Glomerular visceral epithelial cell (primary cell): ENCODE data around the gene ABCA3.
A peak's percentile ranks its signal among the peaks of the same experiment; 100 is the strongest.

Experiments
- DNase-seq: peaks from one replicate; pipeline ENCODE4 v3.0.0-alpha.2; 2016; ENCODE audit errors: extremely low spot score

ABCA3 gene

GRCh38 chr16:2317231-2318020 is 23.1 kb downstream of the ABCA3 start:
- DNase-seq, result no peak

GRCh38 chr16:2308089-2308962 is 32.2 kb downstream of the ABCA3 start:
- DNase-seq, result no peak

GRCh38 chr16:2299915-2300192 is 40.7 kb downstream of the ABCA3 start:
- no peak for DNase-seq

- no peak for DNase-seq
These were observed 41.2 kb downstream of the ABCA3 start for GRCh38 chr16:2299121-2299914.

GRCh38 chr16:2298621-2299020 is 41.9 kb downstream of the ABCA3 start:
- no peak for DNase-seq

- DNase-seq, result no peak
These were observed 43.0 kb downstream of the ABCA3 start for GRCh38 chr16:2297506-2297860.

GRCh38 chr16:2296661-2297505 is 43.6 kb downstream of the ABCA3 start:
- peak; percentile 4 for DNase-seq

GRCh38 chr16:2295056-2295798 is 45.3 kb downstream of the ABCA3 start:
- no peak for DNase-seq

- DNase-seq, result no peak
These were observed 48.3 kb downstream of the ABCA3 start for GRCh38 chr16:2292221-2292620.

- no peak for DNase-seq
These were observed 51.2 kb downstream of the ABCA3 start for GRCh38 chr16:2289282-2289681.

GRCh38 chr16:2288726-2289125 is 51.8 kb downstream of the ABCA3 start:
- no peak for DNase-seq

GRCh38 chr16:2287916-2288547 is 52.5 kb downstream of the ABCA3 start:
- no peak for DNase-seq

- DNase-seq, result no peak
These were observed 54.0 kb downstream of the ABCA3 start for GRCh38 chr16:2286550-2286949.

- DNase-seq, result no peak
These were observed 54.8 kb downstream of the ABCA3 start for GRCh38 chr16:2285731-2286191.

GRCh38 chr16:2284797-2285576 is 55.5 kb downstream of the ABCA3 start:
- no peak for DNase-seq

- DNase-seq, result no peak
These were observed 56.3 kb downstream of the ABCA3 start for GRCh38 chr16:2284001-2284770.

GRCh38 chr16:2282866-2283555 is 57.5 kb downstream of the ABCA3 start:
- DNase-seq, result no peak

- DNase-seq, result no peak
These were observed 58.3 kb downstream of the ABCA3 start for GRCh38 chr16:2282262-2282661.
